Panc1 (cell line): ENCODE measurements around the gene MT1H. TPM values are rescaled to one million over a fixed set of nuclear protein-coding genes. Genes with fewer than 3 reads are reported as not detected.

Experiments used
- ATAC-seq: fragments of 200-7000 bp; cut with Tn5 transposase; 2 replicates; pipeline ENCODE4 v1.9.1; 2020; ENCODE audit warnings: mild to moderate bottlenecking, moderate library complexity
- BruUV-seq: library from RNA; stranded (reverse); fragments of 400-500 nt; replicated peaks from 2 replicates; lab custom pipeline; 2021; lab: Mats Ljungman, UMichigan
- CTCF ChIA-PET: fragments of 300-600 bp; sonication (Branson Sonifier 250); formaldehyde crosslinking; loops from one replicate; lab custom pipeline; 2022; ENCODE audit warnings: antibody characterized with exemption; lab: Charles Lee
- POLR2A ChIA-PET: fragments of 300-600 bp; sonication (Branson Sonifier 250); formaldehyde crosslinking; loops from one replicate; lab custom pipeline; 2022; ENCODE audit warnings: antibody characterized with exemption; lab: Charles Lee
- DNase-seq: peaks from one replicate; pipeline ENCODE4 v3.0.0-alpha.2; 2010; ENCODE audit warnings: low read depth, low spot score
- H3K27ac ChIP-seq: 2 replicates; pipeline ENCODE4 v1.5.1; 2011; ENCODE audit warnings: mild to moderate bottlenecking, low read length, inconsistent platforms
- H3K27me3 ChIP-seq: fragments of 200-500 bp; sonication (Bioruptor generic); 2 replicates; pipeline ENCODE4 v1.6.0; 2014; ENCODE audit warnings: low read length, inconsistent platforms; ENCODE audit not compliant: control insufficient read depth, insufficient read depth
- H3K36me3 ChIP-seq: fragments of 200-500 bp; sonication (Bioruptor generic); 2 replicates; pipeline ENCODE4 v1.5.1; 2014; ENCODE audit warnings: inconsistent platforms, mild to moderate bottlenecking, low read length, moderate library complexity; ENCODE audit not compliant: control insufficient read depth, insufficient read depth
- H3K4me1 ChIP-seq: 2 replicates; pipeline ENCODE4 v1.5.1; 2011; ENCODE audit warnings: inconsistent platforms, mild to moderate bottlenecking, low read length, moderate library complexity; ENCODE audit not compliant: control insufficient read depth, insufficient read depth
- H3K4me3 ChIP-seq, 2 experiments: 2 replicates each; pipeline ENCODE4 v1.5.1; 2011 to 2012; ENCODE audit warnings: low read depth in 2 of 2, low read length in 2 of 2, mild to moderate bottlenecking in 2 of 2, inconsistent platforms in 1 of 2, moderate library complexity in 1 of 2
- H3K9me3 ChIP-seq: fragments of 200-500 bp; sonication (Bioruptor generic); 2 replicates; pipeline ENCODE4 v1.5.1; 2014; ENCODE audit warnings: low read depth, mild to moderate bottlenecking, inconsistent platforms, low read length, moderate library complexity; ENCODE audit not compliant: control insufficient read depth, insufficient read depth
- POLR2AphosphoS5 ChIP-seq: IDR thresholded peaks from 2 replicates; pipeline ENCODE4 v1.6.1; 2012; ENCODE audit warnings: mild to moderate bottlenecking, low read depth, low read length, moderate library complexity
- REST ChIP-seq, 2 experiments: IDR thresholded peaks; 2 replicates each; pipeline ENCODE4 v1.6.1; 2011 to 2012; ENCODE audit warnings: low read depth in 2 of 2, control low read depth in 1 of 2, low read length in 1 of 2, mild to moderate bottlenecking in 1 of 2, moderate library complexity in 1 of 2; ENCODE audit not compliant: insufficient read depth in 1 of 2
- SIN3A ChIP-seq: IDR thresholded peaks from 2 replicates; pipeline ENCODE4 v1.6.1; 2012; ENCODE audit warnings: low read depth, mild to moderate bottlenecking, low read length, moderate library complexity, borderline replicate concordance; ENCODE audit not compliant: insufficient read depth
- TCF7L2 ChIP-seq: IDR thresholded peaks from 2 replicates; pipeline ENCODE4 v1.6.1; 2011; ENCODE audit warnings: mild to moderate bottlenecking, low read depth, low read length, inconsistent platforms
- in situ Hi-C: cut with HindIII; loops from 2 replicates; pipeline ENCODE4 v1.10.0; 2016; ENCODE audit warnings: low sequenced_read_pairs, low pct_unique_long_range_greater_than_20kb
- intact Hi-C: fragments of 100-400 bp; cut with micrococcal nuclease; formaldehyde crosslinking; loops from one replicate; pipeline ENCODE4 v1.10.0; 2022; ENCODE audit not compliant: unreplicated experiment
- total RNA-seq: library from RNA; stranded (reverse); gene quantifications from one replicate; pipeline ENCODE4 v1.2.1, GENCODE V29; 2021; ENCODE audit not compliant: unreplicated experiment
- TF ChIP-seq, protein P1 (sequence below): fragments of 450-650 bp; IDR thresholded peaks from 2 replicates; pipeline ENCODE4 v1.5.1; 2017; ENCODE audit warnings: mild to moderate bottlenecking

MT1H gene
- total RNA-seq, 1 experiment from 2014 or later: not detected

GRCh38 chr16:56658327-56658875 is 11.2 kb upstream of the MT1H start:
- H3K4me3 ChIP-seq: peak overlapping the region; percentile 41 to 49
- no peaks in the 10 kb centered on the region for H3K36me3 ChIP-seq
- in situ Hi-C loops (no loop called here), intact Hi-C loops (no loop called here)
- DNase-seq: no peak
- no peak for ATAC-seq
- peaks cover 3% of the 10 kb centered on the region; the same call in 1 of the 2 replicates for H3K4me1 ChIP-seq
- BruUV-seq: no TSS peak
- H3K27me3 ChIP-seq: no peaks in the 10 kb centered on the region
- POLR2A ChIA-PET: no interaction called here
- no peak overlapping the region for H3K27ac ChIP-seq
- TF ChIP-seq POLR2AphosphoS5 (no peak), SIN3A (no peak), TCF7L2 (no peak), REST (IDR thresholded peaks at IDR 0.05; ENCODE audit: insufficient read depth in 1 of 2, low read depth in 2 of 2, low read length in 1 of 2) (no peak)
- TF ChIP-seq, protein P1, sequence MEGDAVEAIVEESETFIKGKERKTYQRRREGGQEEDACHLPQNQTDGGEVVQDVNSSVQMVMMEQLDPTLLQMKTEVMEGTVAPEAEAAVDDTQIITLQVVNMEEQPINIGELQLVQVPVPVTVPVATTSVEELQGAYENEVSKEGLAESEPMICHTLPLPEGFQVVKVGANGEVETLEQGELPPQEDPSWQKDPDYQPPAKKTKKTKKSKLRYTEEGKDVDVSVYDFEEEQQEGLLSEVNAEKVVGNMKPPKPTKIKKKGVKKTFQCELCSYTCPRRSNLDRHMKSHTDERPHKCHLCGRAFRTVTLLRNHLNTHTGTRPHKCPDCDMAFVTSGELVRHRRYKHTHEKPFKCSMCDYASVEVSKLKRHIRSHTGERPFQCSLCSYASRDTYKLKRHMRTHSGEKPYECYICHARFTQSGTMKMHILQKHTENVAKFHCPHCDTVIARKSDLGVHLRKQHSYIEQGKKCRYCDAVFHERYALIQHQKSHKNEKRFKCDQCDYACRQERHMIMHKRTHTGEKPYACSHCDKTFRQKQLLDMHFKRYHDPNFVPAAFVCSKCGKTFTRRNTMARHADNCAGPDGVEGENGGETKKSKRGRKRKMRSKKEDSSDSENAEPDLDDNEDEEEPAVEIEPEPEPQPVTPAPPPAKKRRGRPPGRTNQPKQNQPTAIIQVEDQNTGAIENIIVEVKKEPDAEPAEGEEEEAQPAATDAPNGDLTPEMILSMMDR: no peak
- CTCF ChIA-PET: no interaction called here
- no peaks in the 10 kb centered on the region for H3K9me3 ChIP-seq

GRCh38 chr16:56662357-56663354 is 7.0 kb upstream of the MT1H start:
- in situ Hi-C loops (no loop called here), intact Hi-C loops (no loop called here)
- TF ChIP-seq REST (IDR thresholded peaks at IDR 0.05; ENCODE audit: insufficient read depth in 1 of 2, low read depth in 2 of 2, low read length in 1 of 2) (no peak), TCF7L2 (no peak), SIN3A (no peak), POLR2AphosphoS5 (no peak)
- TF ChIP-seq, protein P1: no peak
- no peak overlapping the region for H3K4me3 ChIP-seq
- H3K4me1 ChIP-seq: peaks cover 3% of the 10 kb centered on the region; the same call in 1 of the 2 replicates
- H3K27ac ChIP-seq: no peak overlapping the region
- H3K27me3 ChIP-seq: no peaks in the 10 kb centered on the region
- no peak for ATAC-seq
- no peaks in the 10 kb centered on the region for H3K9me3 ChIP-seq
- POLR2A ChIA-PET: no interaction called here
- no peak for DNase-seq
- H3K36me3 ChIP-seq: no peaks in the 10 kb centered on the region
- BruUV-seq: no TSS peak
- CTCF ChIA-PET: no interaction called here
